Naive thymus-derived CD4-positive, alpha-beta T cell (primary cell): ENCODE measurements around the gene RHEBL1. TPM values are rescaled to one million over a fixed set of nuclear protein-coding genes. Genes with fewer than 3 reads are reported as not detected.

Experiments
- ATAC-seq: fragments of 150-1000 bp; cut with Tn5 transposase; 2 replicates; pipeline ENCODE4 v1.10.0; 2021; ENCODE audit warnings: mild to moderate bottlenecking, moderate library complexity
- CTCF ChIA-PET: fragments of 350-600 bp; sonication (Branson Sonifier 250); formaldehyde crosslinking; loops from one replicate; lab custom pipeline; 2021; ENCODE audit warnings: antibody characterized with exemption; lab: Charles Lee
- POLR2A ChIA-PET: fragments of 350-600 bp; sonication (Branson Sonifier 250); formaldehyde crosslinking; loops from one replicate; lab custom pipeline; 2021; ENCODE audit warnings: antibody characterized with exemption, inconsistent platforms; lab: Charles Lee
- DNase-seq, 9 donors: peaks; one replicate each; pipeline versions ENCODE4 v3.0.0 to v3.0.0-alpha.2; 2020 to 2022; ENCODE audit warnings: mixed read lengths in 1 of 9
- H3K27ac ChIP-seq: one replicate; pipeline ENCODE4 v1.7.0; 2013; ENCODE audit warnings: mild to moderate bottlenecking, low read depth, low read length, moderate library complexity
- H3K27me3 ChIP-seq, 2 donors: one replicate each; pipeline ENCODE4 v1.7.0; 2013; ENCODE audit warnings: low read length in 2 of 2, mild to moderate bottlenecking in 2 of 2, moderate library complexity in 2 of 2; ENCODE audit not compliant: control insufficient read depth in 2 of 2, insufficient read depth in 2 of 2
- H3K36me3 ChIP-seq, 3 experiments: 1 replicate in 2 of 3; 2 replicates in 1 of 3; pipeline ENCODE4 v1.7.0; 2013; ENCODE audit warnings: low read length in 3 of 3, mild to moderate bottlenecking in 3 of 3, moderate library complexity in 1 of 3; ENCODE audit not compliant: insufficient read depth in 3 of 3, control insufficient read depth in 2 of 3
- H3K4me1 ChIP-seq, 2 donors: one replicate each; pipeline ENCODE4 v1.7.0; 2013; ENCODE audit warnings: low read length in 2 of 2, mild to moderate bottlenecking in 2 of 2, moderate library complexity in 1 of 2; ENCODE audit not compliant: control insufficient read depth in 2 of 2, insufficient read depth in 2 of 2
- H3K4me3 ChIP-seq: 2 replicates; pipeline ENCODE4 v1.7.0; 2013; ENCODE audit warnings: mild to moderate bottlenecking, low read length
- H3K9me3 ChIP-seq, 3 experiments: 1 replicate in 2 of 3; 2 replicates in 1 of 3; pipeline ENCODE4 v1.7.0; 2013; ENCODE audit warnings: low read length in 3 of 3; ENCODE audit not compliant: control insufficient read depth in 2 of 3
- H3K27ac Mint-ChIP-seq, 9 donors: one replicate each; pipeline ENCODE4 v1.8.0; 2020 to 2022; ENCODE audit warnings: mixed read lengths in 9 of 9, mild to moderate bottlenecking in 8 of 9, moderate library complexity in 5 of 9, inconsistent platforms in 2 of 9
- H3K27me3 Mint-ChIP-seq, 5 donors: one replicate each; pipeline ENCODE4 v1.8.0; 2021 to 2022; ENCODE audit warnings: mixed read lengths in 5 of 5, mild to moderate bottlenecking in 1 of 5
- H3K36me3 Mint-ChIP-seq, 5 donors: one replicate each; pipeline ENCODE4 v1.8.0; 2020 to 2022; ENCODE audit warnings: mixed read lengths in 5 of 5, mild to moderate bottlenecking in 3 of 5, inconsistent platforms in 1 of 5
- H3K4me1 Mint-ChIP-seq, 7 donors: one replicate each; pipeline ENCODE4 v1.8.0; 2020 to 2022; ENCODE audit warnings: mixed read lengths in 7 of 7, mild to moderate bottlenecking in 3 of 7, inconsistent platforms in 1 of 7
- H3K4me3 Mint-ChIP-seq, 10 donors: one replicate each; pipeline ENCODE4 v1.8.0; 2020 to 2022; ENCODE audit warnings: mild to moderate bottlenecking in 10 of 10, mixed read lengths in 10 of 10, moderate library complexity in 6 of 10, inconsistent platforms in 2 of 10
- H3K9me3 Mint-ChIP-seq, 11 donors: one replicate each; pipeline ENCODE4 v1.8.0; 2020 to 2022; ENCODE audit warnings: mixed read lengths in 11 of 11, mild to moderate bottlenecking in 4 of 11, inconsistent platforms in 1 of 11, moderate library complexity in 1 of 11
- intact Hi-C, 2 donors: fragments of 100-400 bp; cut with micrococcal nuclease; formaldehyde crosslinking; loops; one replicate each; pipeline ENCODE4 v1.15.1; 2023
- polyA plus RNA-seq, 2 donors: library from polyadenylated mRNA; unstranded; fragments of 300-500 nt; fragmentation: Illumina TruSeq; gene quantifications; one replicate each; pipeline ENCODE4 v1.2.3, GENCODE V29; 2021
- total RNA-seq, 6 experiments: library from RNA in 5 of 6; stranded (reverse) in 5 of 6; gene quantifications; 1 replicate in 5 of 6; 2 replicates in 1 of 6; pipeline ENCODE4 v1.2.3 and lab custom pipeline; 2021 to 2026

The RHEBL1 gene
- 1 to 10 TPM; 1.8 to 9.4 (median 3.3) TPM for total RNA-seq
- polyA plus RNA-seq = 1 to 10 TPM; 1.8 to 3.8 TPM
- 7.9 reads per million, percentile 32 among the genes with 10 or more reads in this experiment for total RNA-seq (lab: John Stamatoyannopoulos, UW)

- Mint-ChIP-seq H3K4me1 (peaks cover 14 to 31% (median 18%) of the 10 kb centered on the region in 7 donors), H3K27me3 (no peaks in the 10 kb centered on the region)
Observed at GRCh38 chr12:49069507-49070346, at the start of gene RHEBL1. Gene RHEBL1 (minus strand): TSS chr12:49069979. CDS start chr12:49069785, 194 bp downstream.

DNA sequence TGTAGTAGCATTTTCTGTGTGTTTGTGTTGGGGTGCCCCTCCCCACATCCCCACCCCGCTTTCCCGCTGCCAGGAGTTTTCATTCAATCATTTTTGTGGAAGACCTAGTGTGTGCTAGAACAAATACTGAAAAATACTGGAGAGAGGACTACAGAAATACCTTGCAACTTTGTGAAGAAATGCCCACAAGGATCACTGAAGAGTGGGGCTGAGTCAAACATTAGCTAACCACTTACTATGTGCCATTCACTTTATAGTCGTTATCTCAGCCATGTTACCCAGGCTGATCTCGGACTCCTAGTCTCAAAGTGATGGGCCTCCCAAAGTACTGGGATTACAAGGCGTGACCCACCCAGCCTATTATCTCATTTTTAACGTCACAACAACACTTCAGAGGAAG is 41.4 kb upstream of the RHEBL1 start:
- Histone ChIP-seq H3K27me3 (no peaks in the 10 kb centered on the region), H3K4me3 (peak overlapping the region; percentile 76), H3K9me3 (no peaks in the 10 kb centered on the region), H3K27ac (peak overlapping the region; percentile 95), H3K36me3 (peaks cover 0 to 20% (median 0%) of the 10 kb centered on the region in 3 experiments), H3K4me1 (peaks cover 14 to 19% of the 10 kb centered on the region in 2 donors)
- ChIA-PET POLR2A (interaction anchor here (0.6 to 8.5 kb wide), 10 partner anchors 12 to 131 kb away, joined by 3 to 150 read pairs (median 8); partner anchors contain the start of genes DHH, TUBA1A and TUBA1B), CTCF (interaction anchor here (1.4 to 3.9 kb wide), 3 partner anchors 10 to 124 kb away, joined by 3 to 18 read pairs (median 16); partner anchors contain the start of gene TUBA1B)
- Mint-ChIP-seq H3K4me1 (peaks cover 14 to 44% (median 39%) of the 10 kb centered on the region in 7 donors), H3K4me3 (peak overlapping the region; percentile 95 to 100 (median 98)), H3K9me3 (no peaks in the 10 kb centered on the region), H3K27ac (peak overlapping the region; percentile 96 to 99 (median 99)), H3K36me3 (peaks cover 0 to 7% (median 3%) of the 10 kb centered on the region in 5 donors), H3K27me3 (no peaks in the 10 kb centered on the region)
- intact Hi-C loops = loop anchor here (2.0 to 5.0 kb wide), 4 partner anchors 22 to 394 kb away; partner anchors contain the start of genes CCNT1 (in 1 of the 2), DDX23 (in 1 of the 2) and RND1 (in 1 of the 2)
- DNase-seq (no peak), ATAC-seq (no peak)

More at GRCh38 chr12:49069507-49070346, at the start of gene RHEBL1:
- Histone ChIP-seq H3K27ac (peak within 1 kb of the TSS; percentile 74), H3K4me3 (peak within 1 kb of the TSS; percentile 99), H3K4me1 (peaks cover 5 to 13% of the 10 kb centered on the region in 2 donors), H3K36me3 (no peaks in the 10 kb centered on the region), H3K9me3 (no peaks in the 10 kb centered on the region), H3K27me3 (no peaks in the 10 kb centered on the region)
- peak; percentile 93 to 99 (median 96) for DNase-seq
- ChIA-PET CTCF (interaction anchor here (0.7 to 1.5 kb wide), 9 partner anchors 10 to 165 kb away, joined by 3 to 6 read pairs (median 4); partner anchors contain the start of genes DHH and LMBR1L), POLR2A (interaction anchor here (0.7 to 2.0 kb wide), 10 partner anchors 9 to 253 kb away, joined by 3 to 17 read pairs (median 4); partner anchors contain the start of genes KMT2D, TUBA1A and TUBA1B)
- intact Hi-C loops = loop anchor here (1.0 to 10.0 kb wide), 12 partner anchors 9 to 469 kb away; partner anchors contain the start of genes KMT2D (in 2 of the 2), TUBA1A (in 2 of the 2), CCNT1 (in 1 of the 2) and LMBR1L (in 1 of the 2)
- Mint-ChIP-seq H3K9me3 (peaks cover 0 to 2% (median 0%) of the 10 kb centered on the region in 11 donors), H3K4me3 (peak within 1 kb of the TSS; percentile 86 to 99 (median 96)), H3K27ac (peak within 1 kb of the TSS; percentile 77 to 92 (median 86)), H3K36me3 (no peaks in the 10 kb centered on the region)
- ATAC-seq = peak; percentile 100

GRCh38 chr12:49110464-49111155 is 40.8 kb upstream of the RHEBL1 start, which contains the start of gene LMBR1L:
Gene LMBR1L (minus strand): TSS chr12:49110847. CDS start chr12:49110555, 292 bp downstream.
- no peaks in the 10 kb centered on the region for H3K9me3 Mint-ChIP-seq
- Histone ChIP-seq H3K4me1 (peaks cover 14 to 19% of the 10 kb centered on the region in 2 donors), H3K27ac (peak within 1 kb of the TSS; percentile 95), H3K27me3 (no peaks in the 10 kb centered on the region), H3K36me3 (peaks cover 0 to 26% (median 0%) of the 10 kb centered on the region in 3 experiments), H3K9me3 (no peaks in the 10 kb centered on the region), H3K4me3 (peak within 1 kb of the TSS; percentile 76)
- ChIA-PET POLR2A (interaction anchor here (0.5 to 8.5 kb wide), 14 partner anchors 11 to 403 kb away, joined by 3 to 150 read pairs (median 4); partner anchors contain the start of genes DHH, KMT2D, TUBA1A and TUBA1B), CTCF (interaction anchor here (0.6 to 3.9 kb wide), 9 partner anchors 9 to 273 kb away, joined by 3 to 18 read pairs (median 5); partner anchors contain the start of genes RHEBL1, TUBA1A and TUBA1B)
- intact Hi-C loops = loop anchor here (1.0 to 5.0 kb wide), 12 partner anchors 12 to 393 kb away; partner anchors contain the start of genes TUBA1A (in 2 of the 2), CCNT1 (in 1 of the 2), DDX23 (in 1 of the 2) and KMT2D (in 1 of the 2)
- H3K27ac Mint-ChIP-seq = peak within 1 kb of the TSS; percentile 96 to 99 (median 99)
- H3K27me3 Mint-ChIP-seq = no peaks in the 10 kb centered on the region
- ATAC-seq (peak; percentile 96), DNase-seq (peak; percentile 76 to 98 (median 96))
- H3K4me1 Mint-ChIP-seq = peaks cover 14 to 48% (median 44%) of the 10 kb centered on the region in 7 donors
- peaks cover 0 to 7% (median 3%) of the 10 kb centered on the region in 5 donors for H3K36me3 Mint-ChIP-seq
- H3K4me3 Mint-ChIP-seq = peak within 1 kb of the TSS; percentile 95 to 100 (median 98)

- H3K9me3 Mint-ChIP-seq = no peaks in the 10 kb centered on the region
- Histone ChIP-seq H3K4me1 (peaks cover 14 to 19% of the 10 kb centered on the region in 2 donors), H3K27me3 (no peaks in the 10 kb centered on the region), H3K4me3 (peak overlapping the region; percentile 76), H3K9me3 (no peaks in the 10 kb centered on the region), H3K27ac (peak overlapping the region; percentile 95), H3K36me3 (peaks cover 0 to 33% (median 0%) of the 10 kb centered on the region in 3 experiments)
- POLR2A ChIA-PET = interaction anchor here (0.5 to 8.5 kb wide), 13 partner anchors 10 to 403 kb away, joined by 3 to 150 read pairs (median 4); partner anchors contain the start of genes DHH, KMT2D, TUBA1A and TUBA1B
- peaks cover 0 to 7% (median 3%) of the 10 kb centered on the region in 5 donors for H3K36me3 Mint-ChIP-seq
- peak overlapping the region; percentile 96 to 99 (median 99) for H3K27ac Mint-ChIP-seq
- H3K27me3 Mint-ChIP-seq = no peaks in the 10 kb centered on the region
- CTCF ChIA-PET = interaction anchor here (0.5 to 3.9 kb wide), 13 partner anchors 8 to 355 kb away, joined by 3 to 18 read pairs (median 4); partner anchors contain the start of genes RHEBL1, TUBA1A and TUBA1B
- ATAC-seq (no peak), DNase-seq (peak in 4 of 9 donors; percentile 22 to 39 (median 24))
- peak overlapping the region; percentile 95 to 100 (median 98) for H3K4me3 Mint-ChIP-seq
- intact Hi-C loops = loop anchor here (1.0 to 5.0 kb wide), 12 partner anchors 12 to 393 kb away; partner anchors contain the start of genes TUBA1A (in 2 of the 2), CCNT1 (in 1 of the 2), DDX23 (in 1 of the 2) and KMT2D (in 1 of the 2)
- H3K4me1 Mint-ChIP-seq = peaks cover 14 to 50% (median 45%) of the 10 kb centered on the region in 7 donors
Observed at GRCh38 chr12:49109641-49110463, 40.1 kb upstream of the RHEBL1 start.

DNA sequence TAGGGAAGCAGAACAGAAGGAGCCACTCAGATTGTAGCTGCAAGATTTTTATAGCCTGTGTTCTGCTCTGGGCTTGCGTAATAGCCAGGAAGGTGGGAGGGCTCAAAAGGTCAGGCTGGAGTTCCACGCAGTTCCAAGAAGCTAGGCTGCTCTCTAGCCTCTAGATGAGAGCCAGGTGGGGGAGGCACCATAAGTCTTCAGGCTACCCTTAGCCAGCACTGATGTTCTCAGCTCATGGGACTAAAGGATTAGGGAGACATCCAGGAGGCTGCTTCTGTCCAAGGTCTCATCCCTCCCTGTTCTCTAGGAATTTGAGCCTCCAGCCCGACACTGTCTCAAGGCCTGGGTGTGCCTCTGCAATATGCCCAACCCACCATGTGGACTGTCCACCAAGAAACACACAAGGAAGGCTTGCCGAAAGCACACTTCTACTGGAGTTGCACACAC is 39.2 kb upstream of the RHEBL1 start:
- Mint-ChIP-seq H3K36me3 (peaks cover 3 to 10% (median 8%) of the 10 kb centered on the region in 5 donors), H3K27me3 (no peaks in the 10 kb centered on the region), H3K9me3 (no peaks in the 10 kb centered on the region), H3K27ac (peak overlapping the region; percentile 93 to 99 (median 99)), H3K4me3 (peak overlapping the region; percentile 95 to 100 (median 98)), H3K4me1 (peaks cover 17 to 56% (median 47%) of the 10 kb centered on the region in 7 donors)
- H3K27me3 ChIP-seq = no peaks in the 10 kb centered on the region
- DNase-seq = no peak
- ATAC-seq = no peak
- peak overlapping the region; percentile 76 for H3K4me3 ChIP-seq
- peak overlapping the region; percentile 95 for H3K27ac ChIP-seq
- ChIA-PET CTCF (interaction anchor here (0.7 to 3.9 kb wide), 7 partner anchors 11 to 269 kb away, joined by 3 to 18 read pairs (median 9); partner anchors contain the start of gene TUBA1B), POLR2A (interaction anchor here (0.9 to 8.5 kb wide), 7 partner anchors 9 to 80 kb away, joined by 3 to 150 read pairs (median 15); partner anchors contain the start of genes DHH, TUBA1A and TUBA1B)
- peaks cover 14 to 19% of the 10 kb centered on the region in 2 donors for H3K4me1 ChIP-seq
- intact Hi-C loops = no loop called here
- peaks cover 0 to 42% (median 0%) of the 10 kb centered on the region in 3 experiments for H3K36me3 ChIP-seq
- no peaks in the 10 kb centered on the region for H3K9me3 ChIP-seq
